HEK293 (cell line): ENCODE results near the gene GALNTL6.

Experiments used
- FEZF1 ChIP-seq: fragments of 450-650 bp; formaldehyde crosslinking; IDR thresholded peaks from 2 replicates; pipeline ENCODE4 v1.5.1; 2016; ENCODE audit warnings: missing biosample characterization, missing genetic modification characterization
- GLIS1 ChIP-seq: fragments of 450-650 bp; formaldehyde crosslinking; IDR thresholded peaks from 2 replicates; pipeline ENCODE4 v1.5.1; 2016; ENCODE audit warnings: missing biosample characterization, missing genetic modification characterization
- GLIS2 ChIP-seq: fragments of 450-650 bp; formaldehyde crosslinking; IDR thresholded peaks from 2 replicates; pipeline ENCODE4 v1.5.1; 2016; ENCODE audit warnings: missing biosample characterization, missing genetic modification characterization
- HOXC10 ChIP-seq: sonication (generic); formaldehyde crosslinking; IDR thresholded peaks from 2 replicates; pipeline ENCODE4 v1.8.1; 2023; ENCODE audit warnings: mild to moderate bottlenecking, missing genetic modification reagents
- KLF9 ChIP-seq: fragments of 450-650 bp; formaldehyde crosslinking; IDR thresholded peaks from 2 replicates; pipeline ENCODE4 v1.5.1; 2016; ENCODE audit warnings: missing biosample characterization, missing genetic modification characterization, low read depth
- MZF1 ChIP-seq: fragments of 450-650 bp; formaldehyde crosslinking; IDR thresholded peaks from 2 replicates; pipeline ENCODE4 v1.5.1; 2017; ENCODE audit warnings: missing biosample characterization, missing genetic modification characterization, borderline replicate concordance
- OSR2 ChIP-seq: fragments of 450-650 bp; formaldehyde crosslinking; IDR thresholded peaks from 2 replicates; pipeline ENCODE4 v1.5.1; 2016; ENCODE audit warnings: missing biosample characterization, missing genetic modification characterization
- TRIM28 ChIP-seq: IDR thresholded peaks from 2 replicates; pipeline ENCODE4 v1.6.1; 2011; ENCODE audit warnings: low read length, control low read depth, borderline replicate concordance
- ZBTB21 ChIP-seq: fragments of 450-650 bp; formaldehyde crosslinking; IDR thresholded peaks from 2 replicates; pipeline ENCODE4 v1.5.1; 2017; ENCODE audit warnings: missing biosample characterization, missing genetic modification characterization
- ZBTB49 ChIP-seq: fragments of 450-650 bp; formaldehyde crosslinking; IDR thresholded peaks from 2 replicates; pipeline ENCODE4 v1.5.1; 2016; ENCODE audit warnings: missing biosample characterization, missing genetic modification characterization, low read depth
- ZNF112 ChIP-seq: fragments of 450-650 bp; formaldehyde crosslinking; IDR thresholded peaks from 2 replicates; pipeline ENCODE4 v1.5.0; 2017; ENCODE audit warnings: missing biosample characterization, missing genetic modification characterization
- ZNF148 ChIP-seq: fragments of 450-650 bp; formaldehyde crosslinking; IDR thresholded peaks from 2 replicates; pipeline ENCODE4 v1.5.0; 2017; ENCODE audit warnings: missing biosample characterization, missing genetic modification characterization, borderline replicate concordance
- ZNF19 ChIP-seq: fragments of 450-650 bp; formaldehyde crosslinking; IDR thresholded peaks from 2 replicates; pipeline ENCODE4; 2016; ENCODE audit warnings: missing biosample characterization, missing genetic modification characterization, low read depth
- ZNF24 ChIP-seq: fragments of 450-650 bp; formaldehyde crosslinking; IDR thresholded peaks from 2 replicates; pipeline ENCODE4 v1.5.1; 2016; ENCODE audit warnings: missing biosample characterization, missing genetic modification characterization
- ZNF341 ChIP-seq: fragments of 450-650 bp; formaldehyde crosslinking; IDR thresholded peaks from 2 replicates; pipeline ENCODE4; 2016; ENCODE audit warnings: low read depth, missing biosample characterization, missing genetic modification characterization
- ZNF394 ChIP-seq: fragments of 450-650 bp; formaldehyde crosslinking; IDR thresholded peaks from 2 replicates; pipeline ENCODE4 v1.5.1; 2016; ENCODE audit warnings: missing biosample characterization, missing genetic modification characterization, mild to moderate bottlenecking, moderate library complexity, borderline replicate concordance
- ZNF423 ChIP-seq: fragments of 450-650 bp; formaldehyde crosslinking; IDR thresholded peaks from 2 replicates; pipeline ENCODE4 v1.5.1; 2016; ENCODE audit warnings: missing biosample characterization, missing genetic modification characterization
- ZNF521 ChIP-seq: fragments of 450-650 bp; formaldehyde crosslinking; IDR thresholded peaks from 2 replicates; pipeline ENCODE4 v1.5.1; 2017; ENCODE audit warnings: missing biosample characterization, mild to moderate bottlenecking, missing genetic modification characterization
- ZNF558 ChIP-seq: fragments of 450-650 bp; formaldehyde crosslinking; IDR thresholded peaks from 2 replicates; pipeline ENCODE4 v1.5.1; 2016; ENCODE audit warnings: missing biosample characterization, missing genetic modification characterization
- ZNF639 ChIP-seq: fragments of 450-650 bp; formaldehyde crosslinking; IDR thresholded peaks from 2 replicates; pipeline ENCODE4 v1.5.1; 2016; ENCODE audit warnings: missing biosample characterization, missing genetic modification characterization
- ZNF670 ChIP-seq: fragments of 450-650 bp; formaldehyde crosslinking; IDR thresholded peaks from 2 replicates; pipeline ENCODE4 v1.5.1; 2016; ENCODE audit warnings: missing biosample characterization, missing genetic modification characterization, low read depth
- ZNF777 ChIP-seq: fragments of 450-650 bp; formaldehyde crosslinking; IDR thresholded peaks from 2 replicates; pipeline ENCODE4 v1.5.1; 2017; ENCODE audit warnings: missing biosample characterization, missing genetic modification characterization, borderline replicate concordance
- ZNF792 ChIP-seq: fragments of 450-650 bp; formaldehyde crosslinking; IDR thresholded peaks from 2 replicates; pipeline ENCODE4 v1.5.1; 2016; ENCODE audit warnings: missing biosample characterization, missing genetic modification characterization
- ZXDB ChIP-seq: fragments of 450-650 bp; formaldehyde crosslinking; IDR thresholded peaks from 2 replicates; pipeline ENCODE4 v1.5.1; 2016; ENCODE audit warnings: missing biosample characterization, missing genetic modification characterization
- TF ChIP-seq, protein P1 (sequence below): fragments of 450-650 bp; formaldehyde crosslinking; IDR thresholded peaks from 2 replicates; pipeline ENCODE4 v1.5.1; 2017; ENCODE audit warnings: missing biosample characterization, mild to moderate bottlenecking, missing genetic modification characterization, moderate library complexity
- TF ChIP-seq, protein P2 (sequence below): fragments of 450-650 bp; formaldehyde crosslinking; IDR thresholded peaks from 2 replicates; pipeline ENCODE4 v1.5.1; 2016; ENCODE audit warnings: missing biosample characterization, missing genetic modification characterization
- TF ChIP-seq, protein P3 (sequence below): fragments of 450-650 bp; formaldehyde crosslinking; IDR thresholded peaks from 2 replicates; pipeline ENCODE4 v1.5.1; 2016; ENCODE audit warnings: missing biosample characterization, missing genetic modification characterization, borderline replicate concordance
- TF ChIP-seq, protein P4 (sequence below): fragments of 450-650 bp; formaldehyde crosslinking; IDR thresholded peaks from 2 replicates; pipeline ENCODE4; 2016; ENCODE audit warnings: missing biosample characterization, missing genetic modification characterization

Gene GALNTL6

DNA sequence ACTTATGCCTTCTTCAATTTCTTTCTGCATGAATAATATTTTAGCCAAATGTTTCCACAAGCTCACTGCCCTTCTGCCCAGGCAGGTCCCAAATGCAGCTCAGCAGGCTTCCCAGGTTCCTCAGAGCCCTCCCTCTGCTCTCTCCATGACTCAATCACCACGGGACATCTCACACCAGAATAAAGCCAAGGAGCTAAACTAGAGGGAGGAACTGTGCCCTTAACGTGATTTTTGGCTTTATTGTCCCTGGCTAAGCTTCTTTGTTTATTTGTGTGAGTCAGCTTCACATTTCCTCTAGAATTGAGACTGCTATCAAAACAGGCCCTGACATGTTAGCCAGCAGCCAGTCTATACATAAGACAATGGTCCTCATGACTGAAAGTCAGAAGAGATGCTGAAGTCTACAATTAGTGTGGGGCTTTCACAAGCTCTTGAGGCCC, 1169.0 kb downstream of the GALNTL6 start (continued):
- TF ChIP-seq FEZF1 (tag by site-specific recombination) (peak; percentile 57), ZBTB49 (no peak), ZNF19 (tag by site-specific recombination) (no peak), ZNF777 (no peak), ZNF639 (peak; percentile 84), ZNF521 (tag by site-specific recombination) (no peak), ZNF792 (tag by site-specific recombination) (no peak), OSR2 (tag by site-specific recombination) (peak; percentile 80), GLIS2 (tag by site-specific recombination) (no peak), TRIM28 (peak; percentile 94; the same call in 1 of the 2 replicates), ZNF112 (no peak), ZNF423 (tag by site-specific recombination) (no peak), ZNF341 (tag by site-specific recombination) (peak; percentile 38; the same call in 1 of the 2 replicates), ZNF670 (tag by site-specific recombination) (no peak), ZNF148 (tag by site-specific recombination) (no peak), ZNF558 (tag by site-specific recombination) (peak; percentile 44; the same call in 1 of the 2 replicates), ZNF394 (tag by site-specific recombination) (peak; percentile 68), KLF9 (tag by site-specific recombination) (no peak), ZXDB (tag by site-specific recombination) (peak; percentile 63), GLIS1 (tag by site-specific recombination) (no peak), ZBTB21 (peak; percentile 26; the same call in 1 of the 2 replicates), HOXC10 (CRISPR knock-in tag) (no peak), MZF1 (0 out of 2 replicates have a peak, but pooled peaks have one; percentile 56), ZNF24 (tag by site-specific recombination) (peak; percentile 90)
- TF ChIP-seq, protein P1, sequence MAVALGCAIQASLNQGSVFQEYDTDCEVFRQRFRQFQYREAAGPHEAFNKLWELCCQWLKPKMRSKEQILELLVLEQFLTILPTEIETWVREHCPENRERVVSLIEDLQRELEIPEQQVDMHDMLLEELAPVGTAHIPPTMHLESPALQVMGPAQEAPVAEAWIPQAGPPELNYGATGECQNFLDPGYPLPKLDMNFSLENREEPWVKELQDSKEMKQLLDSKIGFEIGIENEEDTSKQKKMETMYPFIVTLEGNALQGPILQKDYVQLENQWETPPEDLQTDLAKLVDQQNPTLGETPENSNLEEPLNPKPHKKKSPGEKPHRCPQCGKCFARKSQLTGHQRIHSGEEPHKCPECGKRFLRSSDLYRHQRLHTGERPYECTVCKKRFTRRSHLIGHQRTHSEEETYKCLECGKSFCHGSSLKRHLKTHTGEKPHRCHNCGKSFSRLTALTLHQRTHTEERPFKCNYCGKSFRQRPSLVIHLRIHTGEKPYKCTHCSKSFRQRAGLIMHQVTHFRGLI (tag by site-specific recombination) = no peak
- TF ChIP-seq, protein P2, sequence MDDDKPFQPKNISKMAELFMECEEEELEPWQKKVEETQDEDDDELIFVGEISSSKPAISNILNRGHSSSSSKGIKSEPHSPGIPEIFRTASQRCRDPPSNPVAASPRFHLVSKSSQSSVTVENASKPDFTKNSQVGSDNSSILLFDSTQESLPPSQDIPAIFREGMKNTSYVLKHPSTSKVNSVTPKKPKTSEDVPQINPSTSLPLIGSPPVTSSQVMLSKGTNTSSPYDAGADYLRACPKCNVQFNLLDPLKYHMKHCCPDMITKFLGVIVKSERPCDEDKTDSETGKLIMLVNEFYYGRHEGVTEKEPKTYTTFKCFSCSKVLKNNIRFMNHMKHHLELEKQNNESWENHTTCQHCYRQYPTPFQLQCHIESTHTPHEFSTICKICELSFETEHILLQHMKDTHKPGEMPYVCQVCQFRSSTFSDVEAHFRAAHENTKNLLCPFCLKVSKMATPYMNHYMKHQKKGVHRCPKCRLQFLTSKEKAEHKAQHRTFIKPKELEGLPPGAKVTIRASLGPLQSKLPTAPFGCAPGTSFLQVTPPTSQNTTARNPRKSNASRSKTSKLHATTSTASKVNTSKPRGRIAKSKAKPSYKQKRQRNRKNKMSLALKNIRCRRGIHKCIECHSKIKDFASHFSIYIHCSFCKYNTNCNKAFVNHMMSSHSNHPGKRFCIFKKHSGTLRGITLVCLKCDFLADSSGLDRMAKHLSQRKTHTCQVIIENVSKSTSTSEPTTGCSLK (tag by site-specific recombination) = no peak
- TF ChIP-seq, protein P3, sequence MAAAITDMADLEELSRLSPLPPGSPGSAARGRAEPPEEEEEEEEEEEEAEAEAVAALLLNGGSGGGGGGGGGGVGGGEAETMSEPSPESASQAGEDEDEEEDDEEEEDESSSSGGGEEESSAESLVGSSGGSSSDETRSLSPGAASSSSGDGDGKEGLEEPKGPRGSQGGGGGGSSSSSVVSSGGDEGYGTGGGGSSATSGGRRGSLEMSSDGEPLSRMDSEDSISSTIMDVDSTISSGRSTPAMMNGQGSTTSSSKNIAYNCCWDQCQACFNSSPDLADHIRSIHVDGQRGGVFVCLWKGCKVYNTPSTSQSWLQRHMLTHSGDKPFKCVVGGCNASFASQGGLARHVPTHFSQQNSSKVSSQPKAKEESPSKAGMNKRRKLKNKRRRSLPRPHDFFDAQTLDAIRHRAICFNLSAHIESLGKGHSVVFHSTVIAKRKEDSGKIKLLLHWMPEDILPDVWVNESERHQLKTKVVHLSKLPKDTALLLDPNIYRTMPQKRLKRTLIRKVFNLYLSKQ (tag by site-specific recombination) = no peak
- TF ChIP-seq, protein P4, sequence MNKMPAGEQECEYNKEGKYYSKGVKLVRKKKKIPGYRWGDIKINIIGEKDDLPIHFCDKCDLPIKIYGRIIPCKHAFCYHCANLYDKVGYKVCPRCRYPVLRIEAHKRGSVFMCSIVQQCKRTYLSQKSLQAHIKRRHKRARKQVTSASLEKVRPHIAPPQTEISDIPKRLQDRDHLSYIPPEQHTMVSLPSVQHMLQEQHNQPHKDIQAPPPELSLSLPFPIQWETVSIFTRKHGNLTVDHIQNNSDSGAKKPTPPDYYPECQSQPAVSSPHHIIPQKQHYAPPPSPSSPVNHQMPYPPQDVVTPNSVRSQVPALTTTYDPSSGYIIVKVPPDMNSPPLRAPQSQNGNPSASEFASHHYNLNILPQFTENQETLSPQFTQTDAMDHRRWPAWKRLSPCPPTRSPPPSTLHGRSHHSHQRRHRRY (tag by site-specific recombination) = no peak
